ENCODE data around the gene AFG3L2. TPM values are rescaled to one million over a fixed set of nuclear protein-coding genes. Genes with fewer than 3 reads are reported as not detected.

AFG3L2 gene
- total and polyA plus RNA-seq, 7 donors = 88.8 to 163 (median 106) TPM

- H3K9me3 ChIP-seq = no peaks in the 10 kb centered on the region
- peaks cover 0 to 8% (median 3%) of the 10 kb centered on the region in 3 donors for H3K27me3 ChIP-seq (ENCODE audit: insufficient read depth in 3 of 3, low read length in 2 of 3)
- TF ChIP-seq, protein P1, sequence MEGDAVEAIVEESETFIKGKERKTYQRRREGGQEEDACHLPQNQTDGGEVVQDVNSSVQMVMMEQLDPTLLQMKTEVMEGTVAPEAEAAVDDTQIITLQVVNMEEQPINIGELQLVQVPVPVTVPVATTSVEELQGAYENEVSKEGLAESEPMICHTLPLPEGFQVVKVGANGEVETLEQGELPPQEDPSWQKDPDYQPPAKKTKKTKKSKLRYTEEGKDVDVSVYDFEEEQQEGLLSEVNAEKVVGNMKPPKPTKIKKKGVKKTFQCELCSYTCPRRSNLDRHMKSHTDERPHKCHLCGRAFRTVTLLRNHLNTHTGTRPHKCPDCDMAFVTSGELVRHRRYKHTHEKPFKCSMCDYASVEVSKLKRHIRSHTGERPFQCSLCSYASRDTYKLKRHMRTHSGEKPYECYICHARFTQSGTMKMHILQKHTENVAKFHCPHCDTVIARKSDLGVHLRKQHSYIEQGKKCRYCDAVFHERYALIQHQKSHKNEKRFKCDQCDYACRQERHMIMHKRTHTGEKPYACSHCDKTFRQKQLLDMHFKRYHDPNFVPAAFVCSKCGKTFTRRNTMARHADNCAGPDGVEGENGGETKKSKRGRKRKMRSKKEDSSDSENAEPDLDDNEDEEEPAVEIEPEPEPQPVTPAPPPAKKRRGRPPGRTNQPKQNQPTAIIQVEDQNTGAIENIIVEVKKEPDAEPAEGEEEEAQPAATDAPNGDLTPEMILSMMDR (IDR thresholded peaks at IDR 0.05) = no peak
- intact Hi-C loops (cut with DNase I) = no loop called here
- DNase-seq = no peak
- H3K27ac ChIP-seq = no peak overlapping the region
- 56 to 67% (median 66%) methylated on average over 6 of the region's 6 CpGs for WGBS, 3 donors
- peaks cover 10% of the 10 kb centered on the region for H3K4me1 ChIP-seq
- no peak for ATAC-seq
- H3K36me3 ChIP-seq (ENCODE audit: insufficient read depth in 1 of 2, low read depth in 1 of 2) = no peaks in the 10 kb centered on the region
- no peak overlapping the region for H3K4me3 ChIP-seq
These were observed 93.8 kb downstream of the AFG3L2 start for GRCh38 chr18:12283256-12283655.

GRCh38 chr18:12282442-12283039 lies 94.5 kb downstream of the AFG3L2 start:
- TF ChIP-seq, protein P1 (IDR thresholded peaks at IDR 0.05) = no peak
- intact Hi-C loops (cut with DNase I) = no loop called here
- Histone ChIP-seq H3K27ac (no peak overlapping the region), H3K4me1 (peaks cover 7% of the 10 kb centered on the region), H3K36me3 (ENCODE audit: insufficient read depth in 1 of 2, low read depth in 1 of 2) (no peaks in the 10 kb centered on the region), H3K27me3 (ENCODE audit: insufficient read depth in 3 of 3, low read length in 2 of 3) (peaks cover 0 to 7% (median 3%) of the 10 kb centered on the region in 3 donors), H3K4me3 (no peak overlapping the region), H3K9me3 (no peaks in the 10 kb centered on the region)
- WGBS, 3 donors = 73 to 75% (median 73%) methylated on average over 9 of the region's 9 CpGs
- DNase-seq (no peak), ATAC-seq (no peak)

- TF ChIP-seq, protein P1 (IDR thresholded peaks at IDR 0.05) = no peak
- intact Hi-C loops (cut with DNase I) = no loop called here
- Histone ChIP-seq H3K9me3 (no peaks in the 10 kb centered on the region), H3K4me3 (no peak overlapping the region), H3K27me3 (ENCODE audit: insufficient read depth in 3 of 3, low read length in 2 of 3) (peaks cover 0 to under 1% (median 0%) of the 10 kb centered on the region in 3 donors), H3K36me3 (ENCODE audit: insufficient read depth in 1 of 2, low read depth in 1 of 2) (no peaks in the 10 kb centered on the region), H3K4me1 (peaks cover 6% of the 10 kb centered on the region), H3K27ac (no peak overlapping the region)
- no peak for DNase-seq
- no peak for ATAC-seq
- 50 to 60% (median 52%) methylated on average over 1 of the region's 1 CpG for WGBS, 3 donors
These were observed 95.2 kb downstream of the AFG3L2 start for GRCh38 chr18:12281861-12282260.

GRCh38 chr18:12279781-12280531 lies 97.1 kb downstream of the AFG3L2 start:
- TF ChIP-seq, protein P1 (IDR thresholded peaks at IDR 0.05) = no peak
- ATAC-seq = no peak
- peak overlapping the region; percentile 48 for H3K4me3 ChIP-seq
- peak overlapping the region; percentile 81 for H3K27ac ChIP-seq
- WGBS, 3 donors = 87 to 94% (median 89%) methylated on average over 16 of the region's 16 CpGs
- H3K36me3 ChIP-seq (ENCODE audit: insufficient read depth in 1 of 2, low read depth in 1 of 2) = no peaks in the 10 kb centered on the region
- peaks cover 0 to 1% (median 0%) of the 10 kb centered on the region in 3 donors for H3K27me3 ChIP-seq (ENCODE audit: insufficient read depth in 3 of 3, low read length in 2 of 3)
- H3K4me1 ChIP-seq = peaks cover 6% of the 10 kb centered on the region
- no peak for DNase-seq
- intact Hi-C loops (cut with DNase I) = no loop called here
- no peaks in the 10 kb centered on the region for H3K9me3 ChIP-seq

Other genes with a start within 250 kb of the AFG3L2 start
- under 1 TPM in 1 of 4 donors, not detected in 3; 0.42 TPM for gene CIDEA, start 122.9 kb downstream of the AFG3L2 start, total RNA-seq
- gene CIDEA, start 122.9 kb downstream of the AFG3L2 start, polyA plus RNA-seq = 1 to 10 TPM in 2 of 3 donors, under 1 TPM in 1; 0.38 to 2.7 (median 1.0) TPM
- gene TUBB6, start 69.0 kb downstream of the AFG3L2 start, total RNA-seq = 10 to 100 TPM; 12.5 to 25.3 (median 18.5) TPM
- gene TUBB6, start 69.0 kb downstream of the AFG3L2 start, polyA plus RNA-seq = 10 to 100 TPM; 17.4 to 46.7 (median 23.6) TPM
- 1 to 10 TPM in 1 of 4 donors, under 1 TPM in 3; 0.54 to 1.1 (median 0.74) TPM for gene PRELID3A, start 30.7 kb upstream of the AFG3L2 start, total RNA-seq
- under 1 TPM; 0.49 to 0.92 (median 0.60) TPM for gene PRELID3A, start 30.7 kb upstream of the AFG3L2 start, polyA plus RNA-seq